Testis (tissue), 3 donors: ENCODE data around the gene TNFRSF9. TPM values are rescaled to one million over a fixed set of nuclear protein-coding genes. Genes with fewer than 3 reads are reported as not detected.

ENCODE experiments used
- DNase-seq: peaks from one replicate; pipeline ENCODE4 v3.0.0-alpha.2; 2019
- H3K27ac ChIP-seq, 2 donors: fragments of 200-600 bp; sonication (generic); one replicate each; pipeline ENCODE4 v1.5.1; 2019
- H3K27me3 ChIP-seq: fragments of 200-600 bp; sonication (generic); one replicate; pipeline ENCODE4 v1.5.1; 2019
- H3K36me3 ChIP-seq: fragments of 200-600 bp; sonication (generic); one replicate; pipeline ENCODE4 v1.5.1; 2017; ENCODE audit warnings: low read depth; ENCODE audit errors: missing control alignments
- H3K4me1 ChIP-seq: fragments of 200-600 bp; sonication (generic); one replicate; pipeline ENCODE4 v1.5.1; 2019
- H3K4me3 ChIP-seq, 2 donors: fragments of 200-600 bp; sonication (generic); one replicate each; pipeline ENCODE4 v1.5.1; 2017 to 2019
- H3K9me3 ChIP-seq: fragments of 200-600 bp; sonication (generic); one replicate; pipeline ENCODE4 v1.5.1; 2017
- CTCF ChIP-seq, 3 experiments: fragments of 450-650 bp in 2 of 3; fragments of 200-600 bp in 1 of 3; sonication (generic) in 1 of 3; IDR thresholded peaks; one replicate each; pipeline ENCODE4 v1.5.1; 2016 to 2019; ENCODE audit warnings: antibody characterized with exemption in 3 of 3, mild to moderate bottlenecking in 2 of 3, moderate library complexity in 1 of 3
- POLR2A ChIP-seq: fragments of 450-650 bp; IDR thresholded peaks from one replicate; pipeline ENCODE4 v1.6.1; 2017; ENCODE audit warnings: antibody characterized with exemption, mild to moderate bottlenecking, moderate library complexity
- WGBS, 2 donors: methylation state at CpG; one replicate each; pipeline ENCODE4 v1.1.5; 2018; 5-methylcytosine and 5-hydroxymethylcytosine counted together
- intact Hi-C: fragments of 100-400 bp; cut with DNase I; formaldehyde crosslinking; loops from one replicate; pipeline ENCODE4 v1.15.1; 2023; ENCODE audit warnings: low total_unique reads
- polyA plus RNA-seq: library from polyadenylated mRNA; stranded (reverse); fragments of 350-450 nt; fragmentation: Illumina TruSeq; extraction: RNeasy Lipid Tissue Mini Kit (QIAGEN cat#74804); gene quantifications from one replicate; pipeline ENCODE4 v1.2.3, GENCODE V29; 2014; ENCODE audit warnings: low read depth, low replicate concordance; ENCODE audit not compliant: insufficient read depth
- small RNA-seq, 2 donors: library from RNA; depleted of rRNA; stranded (forward); fragments of <200 nt; gene quantifications; one replicate each; pipeline ENCODE3, GENCODE V24; 2016
- total RNA-seq, 2 donors: library from RNA; depleted of rRNA; stranded (reverse); fragments of >200 nt; gene quantifications; one replicate each; pipeline ENCODE4 v1.2.3, GENCODE V29; 2016

The TNFRSF9 gene
- total and polyA plus RNA-seq, 3 donors from 2014 or later: 0.06 to 0.24 (median 0.08) TPM

GRCh38 chr1:7865978-7866377, 74.7 kb downstream of the TNFRSF9 start:
- intact Hi-C loops: no loop called here
- TF ChIP-seq POLR2A: no peak
- no peak for TF ChIP-seq CTCF (IDR thresholded peaks at IDR 0.05)
- H3K9me3 ChIP-seq: no peaks in the 10 kb centered on the region

More at GRCh38 chr1:7865978-7866377, 74.7 kb downstream of the TNFRSF9 start:
- Histone ChIP-seq H3K36me3 (no peaks in the 10 kb centered on the region), H3K4me1 (no peaks in the 10 kb centered on the region), H3K27ac (no peak overlapping the region), H3K27me3 (no peaks in the 10 kb centered on the region), H3K4me3 (no peak overlapping the region)
- WGBS, 2 donors: 87 to 93% methylated on average over 9 to 16 of the region's 16 CpGs
- no peak for DNase-seq

Small RNA genes within 50 kb of the gene (small RNA-seq; reads per million reads assigned to genes)
- 0 reads per million in 2 donors for gene RF00019

Other genes starting within 250 kb of the TNFRSF9 start
- 10 to 100 TPM; 77.3 to 99.5 TPM for gene VAMP3, start 169.5 kb downstream of the TNFRSF9 start, total RNA-seq
- gene VAMP3, start 169.5 kb downstream of the TNFRSF9 start, polyA plus RNA-seq: 95.5 TPM
- gene PER3, start 156.5 kb downstream of the TNFRSF9 start, total RNA-seq: 10 to 100 TPM; 32.7 to 40.8 TPM
- 15.4 TPM for gene PER3, start 156.5 kb downstream of the TNFRSF9 start, polyA plus RNA-seq
- gene UTS2, start 87.8 kb downstream of the TNFRSF9 start, total RNA-seq: not detected
- gene UTS2, start 87.8 kb downstream of the TNFRSF9 start, polyA plus RNA-seq: 1.1 TPM
- gene PARK7, start 20.9 kb upstream of the TNFRSF9 start, total RNA-seq: 100 to 1,000 TPM; 110 to 129 TPM
- gene PARK7, start 20.9 kb upstream of the TNFRSF9 start, polyA plus RNA-seq: 281 TPM
- 10 to 100 TPM; 43.3 to 47.9 TPM for gene ERRFI1, start 85.5 kb upstream of the TNFRSF9 start, total RNA-seq
- 27.3 TPM for gene ERRFI1, start 85.5 kb upstream of the TNFRSF9 start, polyA plus RNA-seq